Measurements from ENCODE around the gene BCAR3. TPM values are rescaled to one million over a fixed set of nuclear protein-coding genes. Genes with fewer than 3 reads are reported as not detected.
A peak's percentile ranks its signal among the peaks of the same experiment; 100 is the strongest.

Gene BCAR3
- total RNA-seq, 4 donors from 2014 or later, result 29.6 to 46.7 (median 37.0) TPM

DNA sequence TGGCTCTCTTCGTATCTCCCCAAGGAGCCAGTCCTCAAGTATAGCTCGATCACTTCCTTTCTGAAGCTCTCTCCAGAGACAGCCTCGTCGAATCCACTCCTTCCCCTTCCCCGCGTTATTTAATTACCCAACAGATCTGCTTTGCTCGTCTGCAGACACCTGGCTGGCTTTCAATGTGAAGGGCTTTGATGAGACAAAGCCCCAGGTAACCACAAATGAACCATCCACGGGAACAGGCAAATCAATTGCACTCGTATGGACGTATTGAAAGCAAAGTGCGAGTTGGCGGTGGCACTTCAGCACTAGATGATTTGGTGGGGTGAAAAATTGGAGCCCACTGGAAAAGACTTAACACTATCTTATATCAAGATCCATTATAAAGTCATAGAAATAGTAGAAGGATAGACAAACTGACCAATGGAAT lies 364 bp upstream of the BCAR3 start:
- TF ChIP-seq, protein P1, sequence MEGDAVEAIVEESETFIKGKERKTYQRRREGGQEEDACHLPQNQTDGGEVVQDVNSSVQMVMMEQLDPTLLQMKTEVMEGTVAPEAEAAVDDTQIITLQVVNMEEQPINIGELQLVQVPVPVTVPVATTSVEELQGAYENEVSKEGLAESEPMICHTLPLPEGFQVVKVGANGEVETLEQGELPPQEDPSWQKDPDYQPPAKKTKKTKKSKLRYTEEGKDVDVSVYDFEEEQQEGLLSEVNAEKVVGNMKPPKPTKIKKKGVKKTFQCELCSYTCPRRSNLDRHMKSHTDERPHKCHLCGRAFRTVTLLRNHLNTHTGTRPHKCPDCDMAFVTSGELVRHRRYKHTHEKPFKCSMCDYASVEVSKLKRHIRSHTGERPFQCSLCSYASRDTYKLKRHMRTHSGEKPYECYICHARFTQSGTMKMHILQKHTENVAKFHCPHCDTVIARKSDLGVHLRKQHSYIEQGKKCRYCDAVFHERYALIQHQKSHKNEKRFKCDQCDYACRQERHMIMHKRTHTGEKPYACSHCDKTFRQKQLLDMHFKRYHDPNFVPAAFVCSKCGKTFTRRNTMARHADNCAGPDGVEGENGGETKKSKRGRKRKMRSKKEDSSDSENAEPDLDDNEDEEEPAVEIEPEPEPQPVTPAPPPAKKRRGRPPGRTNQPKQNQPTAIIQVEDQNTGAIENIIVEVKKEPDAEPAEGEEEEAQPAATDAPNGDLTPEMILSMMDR (IDR thresholded peaks at IDR 0.05), result no peak
- TF ChIP-seq POLR2A (IDR thresholded peaks at IDR 0.05), result no peak
- Histone ChIP-seq H3K4me1 (peaks cover 5 to 30% of the 10 kb centered on the region in 2 donors), H3K36me3 (no peaks in the 10 kb centered on the region), H3K9me3 (no peaks in the 10 kb centered on the region), H3K27ac (peak overlapping the region; percentile 93 to 97 (median 93)), H3K4me3 (replicated peaks in 1 of 3) (peak overlapping the region; percentile 66 to 78 (median 75)), H3K27me3 (no peaks in the 10 kb centered on the region)
- intact Hi-C loops (cut with DNase I), result loop anchor here (10.0 kb wide), 1 partner anchor 47 kb away; no protein-coding TSS in a partner anchor
- WGBS, 2 donors, result 24 to 26% methylated on average over 12 of the region's 12 CpGs
- DNase-seq, result no peak

GRCh38 chr1:93680420-93681100 lies 1.1 kb downstream of the BCAR3 start:
- intact Hi-C loops (cut with DNase I), result loop anchor here (10.0 kb wide), 1 partner anchor 46 kb away; no protein-coding TSS in a partner anchor
- 11% methylated on average over 29 of the region's 29 CpGs for WGBS, 2 donors
- TF ChIP-seq POLR2A (IDR thresholded peaks at IDR 0.05), result peak in 1 of 2 donors; percentile 82
- TF ChIP-seq, protein P1 (IDR thresholded peaks at IDR 0.05), result peak; percentile 41 to 85 (median 71)
- Histone ChIP-seq H3K27ac (peak overlapping the region; percentile 93 to 97 (median 93)), H3K36me3 (no peaks in the 10 kb centered on the region), H3K4me3 (replicated peaks in 1 of 3) (peak overlapping the region; percentile 66 to 78 (median 75)), H3K9me3 (no peaks in the 10 kb centered on the region), H3K27me3 (no peaks in the 10 kb centered on the region), H3K4me1 (peaks cover 5 to 38% of the 10 kb centered on the region in 2 donors)
- peak; percentile 92 to 95 for DNase-seq

DNA sequence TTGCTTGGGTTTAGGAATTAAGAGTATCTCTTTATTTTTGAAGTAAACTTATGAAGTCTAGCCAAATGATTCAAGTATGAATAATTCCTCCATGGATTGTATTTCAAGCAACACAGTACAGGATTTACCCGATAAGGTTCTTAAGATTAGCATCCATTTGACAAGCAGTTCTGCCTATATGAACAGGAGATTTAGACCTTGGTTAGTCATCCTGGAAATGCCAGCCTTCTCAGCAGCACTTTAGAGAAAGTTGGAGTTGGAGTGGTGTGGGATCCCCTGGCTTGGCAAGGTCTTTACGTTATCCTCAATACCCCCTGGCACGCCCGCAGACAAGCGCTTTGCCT lies 1.6 kb downstream of the BCAR3 start:
- no peak for DNase-seq
- no peaks in the 10 kb centered on the region for H3K27me3 ChIP-seq
- TF ChIP-seq, protein P1 (IDR thresholded peaks at IDR 0.05), result no peak
- TF ChIP-seq POLR2A (IDR thresholded peaks at IDR 0.05), result no peak
- no peaks in the 10 kb centered on the region for H3K36me3 ChIP-seq
- no peaks in the 10 kb centered on the region for H3K9me3 ChIP-seq
- 76 to 83% methylated on average over 5 of the region's 5 CpGs for WGBS, 2 donors
- peak overlapping the region; percentile 93 to 97 (median 93) for H3K27ac ChIP-seq
- H3K4me1 ChIP-seq, result peaks cover 9 to 43% of the 10 kb centered on the region in 2 donors
- intact Hi-C loops (cut with DNase I), result loop anchor here (10.0 kb wide), 1 partner anchor 45 kb away; no protein-coding TSS in a partner anchor
- H3K4me3 ChIP-seq (replicated peaks in 1 of 3), result peak overlapping the region in 1 of 3 donors; percentile 75

DNA sequence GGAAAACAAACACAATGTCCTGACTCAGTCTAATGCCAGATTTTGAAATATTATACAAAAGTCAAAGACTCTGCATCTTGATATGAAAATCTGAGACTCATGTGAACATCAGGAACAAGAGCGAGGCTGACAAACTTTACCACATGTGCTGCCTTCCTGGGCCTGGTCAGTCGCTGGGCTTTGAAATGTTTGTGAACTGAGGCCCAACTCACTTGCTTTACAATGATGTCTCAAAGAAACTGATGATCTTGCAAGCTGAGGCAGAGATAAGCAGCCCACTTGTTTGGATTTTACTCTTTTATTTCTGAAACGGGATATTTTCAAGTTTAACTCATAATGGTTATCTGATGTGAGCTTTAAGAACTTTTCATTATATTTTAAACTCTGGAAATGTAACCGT lies 2.1 kb downstream of the BCAR3 start:
- Histone ChIP-seq H3K9me3 (no peaks in the 10 kb centered on the region), H3K36me3 (no peaks in the 10 kb centered on the region), H3K27me3 (no peaks in the 10 kb centered on the region), H3K27ac (peak overlapping the region; percentile 4 to 93 (median 93)), H3K4me3 (replicated peaks in 1 of 3) (no peak overlapping the region), H3K4me1 (peaks cover 9 to 48% of the 10 kb centered on the region in 2 donors)
- DNase-seq, result no peak
- 77 to 87% methylated on average over 4 of the region's 4 CpGs for WGBS, 2 donors
- TF ChIP-seq, protein P1 (IDR thresholded peaks at IDR 0.05), result no peak
- intact Hi-C loops (cut with DNase I), result no loop called here

DNA sequence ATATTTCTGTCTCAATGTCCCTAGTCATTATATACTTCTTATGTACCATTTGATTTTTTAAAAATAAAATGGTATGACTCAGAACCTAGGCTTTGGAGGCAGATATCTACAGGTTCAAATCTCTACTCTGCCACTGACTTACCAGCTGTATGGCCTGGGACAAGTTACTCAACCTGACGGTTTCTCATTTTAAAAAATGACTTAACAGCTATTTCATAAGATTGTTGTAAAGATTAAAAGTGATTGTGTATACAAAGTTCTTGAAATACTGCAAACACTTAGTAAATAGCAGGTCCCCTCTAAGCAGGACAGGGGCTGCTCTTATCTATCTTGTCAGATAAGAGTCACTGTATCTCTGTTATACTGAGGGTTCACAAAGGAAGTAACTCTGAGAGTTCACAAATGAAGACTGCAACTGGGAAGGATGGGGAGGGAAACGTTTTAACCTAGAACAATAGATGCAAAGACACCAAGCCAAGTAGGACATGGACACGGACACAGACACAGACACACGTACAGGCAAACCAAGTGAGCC lies 2.6 kb downstream of the BCAR3 start:
- 75 to 81% methylated on average over 4 of the region's 4 CpGs for WGBS, 2 donors
- Histone ChIP-seq H3K27ac (no peak overlapping the region), H3K4me3 (replicated peaks in 1 of 3) (no peak overlapping the region), H3K36me3 (no peaks in the 10 kb centered on the region), H3K9me3 (no peaks in the 10 kb centered on the region), H3K27me3 (no peaks in the 10 kb centered on the region), H3K4me1 (peaks cover 9 to 52% of the 10 kb centered on the region in 2 donors)
- DNase-seq, result no peak
- intact Hi-C loops (cut with DNase I), result no loop called here
- TF ChIP-seq, protein P1 (IDR thresholded peaks at IDR 0.05), result no peak
